ENCODE measurements around the gene QSOX1.

- TF ChIP-seq CTCF (IDR thresholded peaks at IDR 0.05) = peak; percentile 76 to 95 (median 81)
- no peak for TF ChIP-seq POLR2A (IDR thresholded peaks at IDR 0.05)
- no peak for TF ChIP-seq POLR2AphosphoS5 (IDR thresholded peaks at IDR 0.05)
Measured at GRCh38 chr1:180252638-180253536, 98.2 kb downstream of the QSOX1 start.

Data from transverse colon (tissue), 4 donors.